Small intestine (tissue), 7 donors: ENCODE measurements around the gene TBRG4. TPM values are rescaled to one million over a fixed set of nuclear protein-coding genes. Genes with fewer than 3 reads are reported as not detected.
A peak's percentile ranks its signal among the peaks of the same experiment; 100 is the strongest.

Experiments
- DNase-seq, 2 donors: peaks; one replicate each; pipeline versions ENCODE4 v3.0.0 to v3.0.0-alpha.2; 2013
- FAIRE-seq: peaks from 2 replicates; lab custom pipeline; 2012; peaks lifted over from hg19 to GRCh38; lab: Jason Lieb, UNC
- H3K27ac ChIP-seq, 3 donors: one replicate each; pipeline ENCODE4 v1.5.1; 2013; ENCODE audit warnings: low read length in 2 of 3, mild to moderate bottlenecking in 2 of 3, control low read depth in 1 of 3, inconsistent platforms in 1 of 3, low read depth in 1 of 3, moderate library complexity in 1 of 3
- H3K27me3 ChIP-seq, 3 donors: one replicate each; pipeline ENCODE4 v1.6.1; 2013; ENCODE audit warnings: low read length in 3 of 3, inconsistent platforms in 1 of 3; ENCODE audit not compliant: control insufficient read depth in 3 of 3, insufficient read depth in 3 of 3
- H3K36me3 ChIP-seq, 3 donors: one replicate each; pipeline ENCODE4 v1.6.1; 2013; ENCODE audit warnings: low read length in 3 of 3, inconsistent platforms in 1 of 3, low read depth in 1 of 3, mild to moderate bottlenecking in 1 of 3, moderate library complexity in 1 of 3; ENCODE audit not compliant: control insufficient read depth in 3 of 3, insufficient read depth in 2 of 3
- H3K4me1 ChIP-seq, 3 donors: one replicate each; pipeline ENCODE4 v1.6.1; 2013; ENCODE audit warnings: low read length in 2 of 3, inconsistent platforms in 1 of 3, low read depth in 1 of 3, mild to moderate bottlenecking in 1 of 3, moderate library complexity in 1 of 3; ENCODE audit not compliant: control insufficient read depth in 3 of 3, insufficient read depth in 2 of 3
- H3K4me3 ChIP-seq, 3 donors: one replicate each; pipeline ENCODE4 v1.5.1; 2013; ENCODE audit warnings: low read length in 3 of 3, control low read depth in 1 of 3, inconsistent platforms in 1 of 3, low read depth in 1 of 3, mild to moderate bottlenecking in 1 of 3, moderate library complexity in 1 of 3
- H3K9me3 ChIP-seq, 2 donors: one replicate each; pipeline ENCODE4 v1.6.1; 2013; ENCODE audit warnings: low read depth in 1 of 2, low read length in 1 of 2; ENCODE audit not compliant: control insufficient read depth in 2 of 2, insufficient read depth in 1 of 2
- WGBS, 3 donors: extraction: QIAGEN DNeasy Blood & Tissue Kit; methylation state at CpG; one replicate each; pipeline ENCODE4 v1.1.7; 2013; 5-methylcytosine and 5-hydroxymethylcytosine counted together
- polyA plus RNA-seq, 4 donors: library from polyadenylated mRNA; stranded (reverse) in 3 of 4; unstranded in 1 of 4; fragments of 200-250 nt in 3 of 4; fragments of 120-200 nt in 1 of 4; gene quantifications; one replicate each; pipeline versions ENCODE4 v1.2.1 to v1.2.3, GENCODE V29; 2013
- donor health status: healthy with polysubstance abuse.
- donor health status: control.
- donor health status: control.
- donor health status: Bipolar disorder and iron deficiency.
- donor health status: healthy.

TBRG4 gene
- polyA plus RNA-seq, 4 donors: 44.9 to 70.7 (median 58.2) TPM

DNA sequence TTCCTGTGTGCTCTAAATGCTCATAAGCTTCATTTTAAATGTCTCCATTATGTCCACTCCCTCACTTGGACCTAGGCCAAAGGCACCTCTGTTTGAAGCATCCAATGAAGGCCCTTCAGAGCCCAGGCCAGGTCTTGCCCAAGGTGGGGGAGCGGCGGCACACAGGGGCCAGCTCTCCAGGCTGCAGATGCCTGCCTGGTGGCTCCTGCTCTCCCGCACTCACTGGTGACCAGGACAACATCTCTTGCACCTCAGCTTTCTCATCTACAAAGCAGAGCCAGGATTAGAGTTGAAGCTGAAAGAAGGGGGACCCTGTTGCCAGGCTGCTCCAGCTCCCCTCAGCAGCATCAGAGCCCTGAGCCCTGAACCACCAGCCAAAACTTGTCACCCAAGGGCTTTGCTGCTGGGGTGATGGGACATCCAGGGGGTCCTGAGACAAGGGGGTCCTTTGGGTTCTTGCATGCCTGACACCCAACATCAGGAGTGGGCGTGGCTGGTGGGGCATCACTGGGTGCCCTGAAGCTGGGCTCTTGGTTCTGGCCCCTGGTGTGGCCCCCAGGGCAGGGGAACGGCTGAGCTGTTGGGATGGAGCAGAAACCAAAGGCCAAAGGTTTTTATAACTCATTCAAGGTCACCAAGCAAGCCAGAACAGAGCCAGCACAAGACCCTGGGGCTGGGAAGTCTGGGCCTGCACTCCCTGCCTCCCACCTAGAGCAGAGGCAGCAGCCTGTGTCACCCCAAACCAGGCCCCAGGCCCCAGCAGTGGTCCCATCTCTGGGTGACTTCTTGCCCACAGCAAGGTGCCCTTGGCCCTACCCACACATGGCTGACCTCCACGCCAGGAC, 24.0 kb downstream of the TBRG4 start:
- Histone ChIP-seq H3K27me3 (peaks cover 0 to 15% (median 2%) of the 10 kb centered on the region in 3 donors), H3K4me3 (peak overlapping the region in 1 of 3 donors; percentile 40), H3K4me1 (peaks cover 0 to 4% (median 0%) of the 10 kb centered on the region in 3 donors), H3K36me3 (no peaks in the 10 kb centered on the region), H3K9me3 (no peaks in the 10 kb centered on the region), H3K27ac (no peak overlapping the region)
- no peak for DNase-seq
- 74 to 90% (median 89%) methylated on average over 6 of the region's 6 CpGs for WGBS, 3 donors
- FAIRE-seq: no peak

- WGBS, 3 donors: 81 to 87% (median 85%) methylated on average over 15 of the region's 15 CpGs
- FAIRE-seq: no peak
- peaks cover 0 to 4% (median 0%) of the 10 kb centered on the region in 3 donors for H3K4me1 ChIP-seq
- no peak overlapping the region for H3K4me3 ChIP-seq
- no peaks in the 10 kb centered on the region for H3K9me3 ChIP-seq
- H3K27ac ChIP-seq: no peak overlapping the region
- DNase-seq: no peak
- peaks cover 0 to 2% (median 0%) of the 10 kb centered on the region in 3 donors for H3K36me3 ChIP-seq
- H3K27me3 ChIP-seq: peaks cover 0 to 15% (median 2%) of the 10 kb centered on the region in 3 donors
These were observed 25.0 kb downstream of the TBRG4 start for GRCh38 chr7:45086331-45087065.

- no peak for DNase-seq
These were observed 25.8 kb downstream of the TBRG4 start for GRCh38 chr7:45085619-45086200.

GRCh38 chr7:45084901-45085618, 26.4 kb downstream of the TBRG4 start:
- H3K27ac ChIP-seq: no peak overlapping the region
- H3K4me1 ChIP-seq: peaks cover 0 to 4% (median 0%) of the 10 kb centered on the region in 3 donors
- peaks cover 0 to 9% (median 0%) of the 10 kb centered on the region in 3 donors for H3K36me3 ChIP-seq
- WGBS, 3 donors: 72 to 80% (median 80%) methylated on average over 22 to 24 of the region's 24 CpGs
- H3K27me3 ChIP-seq: peaks cover 0 to 14% (median 2%) of the 10 kb centered on the region in 3 donors
- FAIRE-seq (no peak), DNase-seq (no peak)
- no peaks in the 10 kb centered on the region for H3K9me3 ChIP-seq
- H3K4me3 ChIP-seq: no peak overlapping the region

More at GRCh38 chr7:45085619-45086200, 25.8 kb downstream of the TBRG4 start:
- Histone ChIP-seq H3K27me3 (peaks cover 0 to 15% (median 2%) of the 10 kb centered on the region in 3 donors), H3K36me3 (peaks cover 0 to 4% (median 0%) of the 10 kb centered on the region in 3 donors), H3K4me3 (no peak overlapping the region), H3K4me1 (peaks cover 0 to 4% (median 0%) of the 10 kb centered on the region in 3 donors), H3K27ac (no peak overlapping the region), H3K9me3 (no peaks in the 10 kb centered on the region)
- no peak for FAIRE-seq
- WGBS, 3 donors: 78 to 87% (median 79%) methylated on average over 16 to 23 of the region's 23 CpGs

DNA sequence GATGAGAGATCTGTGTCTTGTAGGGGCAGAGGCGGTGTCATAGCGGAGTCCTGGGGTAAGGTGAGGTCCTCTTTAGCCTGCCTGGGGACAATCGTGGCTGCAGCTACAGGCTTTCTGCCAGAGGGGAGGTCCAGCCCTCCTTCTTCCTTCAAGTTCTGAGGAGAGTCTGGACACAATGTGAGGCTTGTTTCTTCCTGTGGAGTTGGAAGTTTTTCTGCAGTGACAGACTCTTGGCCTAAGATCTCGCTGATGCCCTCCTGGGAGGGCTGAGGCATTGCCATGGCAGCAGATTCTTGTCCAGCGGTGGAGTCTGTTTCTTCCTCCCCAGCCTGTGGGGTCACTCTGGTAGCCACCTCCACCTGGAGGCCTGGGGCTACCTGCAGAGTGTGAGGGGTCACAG, 27.2 kb downstream of the TBRG4 start:
- no peak overlapping the region for H3K27ac ChIP-seq
- peaks cover 0 to 6% (median 1%) of the 10 kb centered on the region in 3 donors for H3K27me3 ChIP-seq
- DNase-seq (no peak), FAIRE-seq (no peak)
- H3K4me1 ChIP-seq: peaks cover 0 to 4% (median 0%) of the 10 kb centered on the region in 3 donors
- peaks cover 0 to 9% (median 0%) of the 10 kb centered on the region in 3 donors for H3K36me3 ChIP-seq
- 76 to 81% (median 81%) methylated on average over 5 of the region's 5 CpGs for WGBS, 3 donors
- H3K9me3 ChIP-seq: no peaks in the 10 kb centered on the region
- no peak overlapping the region for H3K4me3 ChIP-seq

- peaks cover 0 to 2% (median 0%) of the 10 kb centered on the region in 3 donors for H3K27me3 ChIP-seq
- H3K4me3 ChIP-seq: no peak overlapping the region
- no peak for FAIRE-seq
- H3K36me3 ChIP-seq: peaks cover 0 to 9% (median 0%) of the 10 kb centered on the region in 3 donors
- H3K4me1 ChIP-seq: no peaks in the 10 kb centered on the region
- WGBS, 3 donors: 80 to 82% (median 80%) methylated on average over 8 to 10 of the region's 10 CpGs
- no peak for DNase-seq
- H3K27ac ChIP-seq: no peak overlapping the region
- H3K9me3 ChIP-seq: no peaks in the 10 kb centered on the region
These were observed 28.6 kb downstream of the TBRG4 start for GRCh38 chr7:45082831-45083331.

DNA sequence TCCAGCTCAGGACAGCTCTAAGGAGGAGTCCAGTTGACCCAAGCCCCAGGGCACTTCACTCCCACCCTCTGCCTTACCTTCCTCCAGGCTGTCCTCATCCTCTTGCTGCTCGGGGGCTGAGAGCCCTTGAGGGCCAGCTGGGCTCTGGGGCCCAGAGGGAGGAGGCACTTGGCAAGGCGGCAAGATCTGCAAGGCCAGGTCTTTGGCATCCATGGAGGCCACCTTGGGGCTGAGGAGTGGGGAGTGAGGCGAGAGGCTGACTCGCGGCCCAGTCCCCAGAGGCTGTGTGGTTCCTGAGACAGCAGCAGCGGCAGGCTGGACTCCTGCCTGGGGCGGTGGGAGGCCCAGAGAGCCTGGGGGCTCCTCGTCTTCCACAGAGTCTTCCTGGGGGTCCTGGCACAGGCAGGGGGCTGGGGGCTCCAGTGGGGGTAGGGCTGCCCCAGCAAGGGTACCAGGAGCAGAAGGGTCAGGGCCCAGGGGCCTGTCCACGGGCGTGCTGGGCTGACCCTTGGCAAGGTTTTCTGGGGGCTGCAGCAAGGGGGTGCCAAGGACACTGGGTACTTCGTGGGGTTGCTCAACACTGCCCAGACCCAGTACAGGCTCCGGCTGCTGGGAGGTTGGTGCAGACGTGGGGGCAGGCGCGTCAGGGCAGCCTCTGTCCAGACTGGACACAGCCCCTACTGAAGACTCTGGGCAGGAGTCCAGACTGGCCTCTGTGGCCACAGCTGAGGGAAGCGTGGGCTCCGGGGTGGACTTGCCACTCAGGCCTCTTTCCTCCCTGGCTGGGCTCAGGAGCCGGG, 29.3 kb downstream of the TBRG4 start:
- H3K4me1 ChIP-seq: no peaks in the 10 kb centered on the region
- H3K36me3 ChIP-seq: peaks cover 0 to 14% (median 0%) of the 10 kb centered on the region in 3 donors
- no peak overlapping the region for H3K4me3 ChIP-seq
- DNase-seq (no peak), FAIRE-seq (no peak)
- WGBS, 3 donors: 82 to 86% (median 83%) methylated on average over 15 to 18 of the region's 18 CpGs
- H3K27ac ChIP-seq: no peak overlapping the region
- H3K9me3 ChIP-seq: no peaks in the 10 kb centered on the region
- no peaks in the 10 kb centered on the region for H3K27me3 ChIP-seq
